ENCODE data around the gene GABBR2. TPM values are rescaled to one million over a fixed set of nuclear protein-coding genes. Genes with fewer than 3 reads are reported as not detected.

GABBR2 gene
- total RNA-seq, 3 donors from 2014 or later = not detected

DNA sequence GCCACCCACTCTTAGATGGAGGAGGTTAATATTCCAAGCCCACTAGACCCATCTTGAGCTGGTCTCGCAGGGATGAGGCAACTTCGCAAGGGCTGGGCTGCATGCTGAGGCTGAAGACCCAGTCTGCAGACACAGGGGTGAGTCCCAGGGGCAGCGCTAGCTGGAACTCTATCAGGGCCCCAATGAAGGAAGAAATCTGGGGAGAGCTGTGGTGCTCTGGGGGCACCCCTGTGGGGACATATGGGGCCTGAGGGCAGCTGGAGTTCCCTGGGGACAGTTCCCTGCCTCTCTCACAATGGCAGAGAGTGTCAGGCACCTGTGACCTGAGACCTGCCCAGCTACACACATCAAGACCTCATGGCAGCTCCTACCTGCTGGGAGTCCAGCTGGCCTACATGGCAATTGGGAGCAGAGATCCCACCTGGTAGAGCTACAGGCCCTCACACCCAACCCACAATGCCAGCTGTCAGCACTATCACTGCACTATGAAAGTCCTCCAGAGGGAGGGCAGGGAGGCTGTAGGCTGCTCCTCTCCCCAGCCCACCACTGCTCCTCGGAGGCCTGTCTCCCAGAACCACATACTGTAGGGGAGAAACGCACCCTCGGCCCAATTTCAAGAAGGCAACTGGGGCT, 202.2 kb downstream of the GABBR2 start:
- Histone ChIP-seq H3K27me3 (no peaks in the 10 kb centered on the region), H3K27ac (no peak overlapping the region), H3K9me3 (no peaks in the 10 kb centered on the region), H3K36me3 (no peaks in the 10 kb centered on the region), H3K4me1 (no peaks in the 10 kb centered on the region), H3K4me3 (no peak overlapping the region)
- DNase-seq (ENCODE audit: low spot score in 2 of 2) = no peak
- intact Hi-C loops (cut with DNase I; ENCODE audit: low total_unique reads) = no loop called here
- TF ChIP-seq CTCF (IDR thresholded peaks at IDR 0.05) (no peak), POLR2AphosphoS5 (IDR thresholded peaks at IDR 0.05) (no peak), POLR2A (IDR thresholded peaks at IDR 0.05) (no peak)

DNA sequence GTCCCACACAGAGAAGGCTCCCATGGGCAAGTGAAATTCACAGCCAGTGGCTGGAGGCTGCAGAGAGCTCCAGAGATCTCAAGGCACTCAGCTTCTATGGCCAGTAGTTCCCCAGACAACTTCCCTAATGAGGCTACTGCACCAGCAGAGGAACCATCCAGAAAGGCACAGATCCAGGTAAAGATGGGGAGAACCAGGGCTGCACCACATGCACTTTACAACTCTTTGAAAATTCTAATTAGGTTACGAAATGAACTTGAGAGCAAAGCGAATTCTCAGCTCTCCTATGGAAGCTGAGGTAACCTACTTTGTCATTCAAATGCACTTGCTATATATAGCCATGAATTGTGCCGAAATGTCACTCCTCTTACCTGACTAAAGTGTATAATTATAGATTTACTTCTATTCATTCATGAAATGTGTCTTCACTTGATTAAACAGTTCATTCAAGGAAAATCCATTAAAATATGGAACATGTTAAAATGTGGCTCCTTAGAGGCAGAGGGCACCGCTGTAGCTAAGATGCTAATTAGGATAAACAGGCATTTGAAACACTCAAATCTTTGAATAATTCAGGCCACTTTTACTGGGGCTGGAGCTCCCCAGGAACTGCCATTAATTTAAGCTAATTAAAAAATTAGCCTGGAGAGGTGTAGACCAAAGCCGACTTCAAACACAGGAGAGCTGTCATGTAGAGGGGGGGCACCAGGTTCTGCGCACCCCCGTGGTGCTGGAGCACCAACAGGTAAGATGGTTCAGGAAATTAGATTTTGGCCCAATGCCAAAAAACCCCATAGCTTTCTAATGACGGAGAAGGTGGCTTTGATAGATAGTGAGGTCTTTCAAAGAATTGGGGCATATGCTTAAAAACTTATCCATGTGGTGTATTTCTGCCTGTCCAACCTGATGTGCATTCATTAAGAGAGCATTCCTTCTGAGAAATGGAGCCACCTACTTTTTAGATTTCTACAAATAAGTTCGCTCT, 204.1 kb downstream of the GABBR2 start:
- no peaks in the 10 kb centered on the region for H3K9me3 ChIP-seq
- no peak overlapping the region for H3K27ac ChIP-seq
- intact Hi-C loops (cut with DNase I; ENCODE audit: low total_unique reads) = no loop called here
- H3K4me1 ChIP-seq = no peaks in the 10 kb centered on the region
- no peak overlapping the region for H3K4me3 ChIP-seq
- no peaks in the 10 kb centered on the region for H3K36me3 ChIP-seq
- H3K27me3 ChIP-seq = no peaks in the 10 kb centered on the region
- TF ChIP-seq CTCF (IDR thresholded peaks at IDR 0.05) = no peak
- no peak for TF ChIP-seq POLR2AphosphoS5 (IDR thresholded peaks at IDR 0.05)
- no peak for TF ChIP-seq POLR2A (IDR thresholded peaks at IDR 0.05)
- DNase-seq (ENCODE audit: low spot score in 2 of 2) = no peak

GRCh38 chr9:98503867-98504266, 204.9 kb downstream of the GABBR2 start:
- no peaks in the 10 kb centered on the region for H3K36me3 ChIP-seq
- no peaks in the 10 kb centered on the region for H3K9me3 ChIP-seq
- no peaks in the 10 kb centered on the region for H3K4me1 ChIP-seq
- no peak overlapping the region for H3K4me3 ChIP-seq
- no peaks in the 10 kb centered on the region for H3K27me3 ChIP-seq
- no peak overlapping the region for H3K27ac ChIP-seq
- no peak for TF ChIP-seq POLR2A (IDR thresholded peaks at IDR 0.05)
- TF ChIP-seq CTCF (IDR thresholded peaks at IDR 0.05) = no peak
- TF ChIP-seq POLR2AphosphoS5 (IDR thresholded peaks at IDR 0.05) = no peak
- intact Hi-C loops (cut with DNase I; ENCODE audit: low total_unique reads) = no loop called here
- no peak for DNase-seq (ENCODE audit: low spot score in 2 of 2)

DNA sequence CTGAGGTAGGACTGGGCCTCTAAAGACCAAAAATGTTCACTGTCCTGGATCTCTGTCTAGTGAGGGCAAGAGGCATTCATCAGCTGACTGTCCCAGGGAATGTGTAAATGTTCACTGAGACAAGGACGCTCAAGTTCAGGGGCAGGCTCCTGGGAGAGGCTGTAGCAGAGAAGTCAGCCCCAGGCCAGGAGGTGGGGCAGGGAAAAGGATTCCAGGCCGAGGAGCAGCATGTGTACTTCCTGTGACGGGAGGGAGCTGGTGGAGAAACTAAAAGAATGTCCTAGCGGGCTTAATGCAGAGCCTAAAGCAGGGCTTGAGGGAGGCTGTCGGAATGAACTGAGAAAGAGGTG, 205.8 kb downstream of the GABBR2 start:
- no peaks in the 10 kb centered on the region for H3K36me3 ChIP-seq
- no peaks in the 10 kb centered on the region for H3K4me1 ChIP-seq
- intact Hi-C loops (cut with DNase I; ENCODE audit: low total_unique reads) = no loop called here
- TF ChIP-seq POLR2AphosphoS5 (IDR thresholded peaks at IDR 0.05) (no peak), CTCF (IDR thresholded peaks at IDR 0.05) (no peak), POLR2A (IDR thresholded peaks at IDR 0.05) (no peak)
- H3K27ac ChIP-seq = no peak overlapping the region
- DNase-seq (ENCODE audit: low spot score in 2 of 2) = no peak
- H3K4me3 ChIP-seq = no peak overlapping the region
- H3K27me3 ChIP-seq = no peaks in the 10 kb centered on the region
- no peaks in the 10 kb centered on the region for H3K9me3 ChIP-seq

All from breast epithelium (tissue), 4 donors.